ENCODE results near the gene FSTL1.

Gene FSTL1, protein sequence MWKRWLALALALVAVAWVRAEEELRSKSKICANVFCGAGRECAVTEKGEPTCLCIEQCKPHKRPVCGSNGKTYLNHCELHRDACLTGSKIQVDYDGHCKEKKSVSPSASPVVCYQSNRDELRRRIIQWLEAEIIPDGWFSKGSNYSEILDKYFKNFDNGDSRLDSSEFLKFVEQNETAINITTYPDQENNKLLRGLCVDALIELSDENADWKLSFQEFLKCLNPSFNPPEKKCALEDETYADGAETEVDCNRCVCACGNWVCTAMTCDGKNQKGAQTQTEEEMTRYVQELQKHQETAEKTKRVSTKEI
- 0 to 4.4 reads per million in 2 donors for total RNA-seq

DNA sequence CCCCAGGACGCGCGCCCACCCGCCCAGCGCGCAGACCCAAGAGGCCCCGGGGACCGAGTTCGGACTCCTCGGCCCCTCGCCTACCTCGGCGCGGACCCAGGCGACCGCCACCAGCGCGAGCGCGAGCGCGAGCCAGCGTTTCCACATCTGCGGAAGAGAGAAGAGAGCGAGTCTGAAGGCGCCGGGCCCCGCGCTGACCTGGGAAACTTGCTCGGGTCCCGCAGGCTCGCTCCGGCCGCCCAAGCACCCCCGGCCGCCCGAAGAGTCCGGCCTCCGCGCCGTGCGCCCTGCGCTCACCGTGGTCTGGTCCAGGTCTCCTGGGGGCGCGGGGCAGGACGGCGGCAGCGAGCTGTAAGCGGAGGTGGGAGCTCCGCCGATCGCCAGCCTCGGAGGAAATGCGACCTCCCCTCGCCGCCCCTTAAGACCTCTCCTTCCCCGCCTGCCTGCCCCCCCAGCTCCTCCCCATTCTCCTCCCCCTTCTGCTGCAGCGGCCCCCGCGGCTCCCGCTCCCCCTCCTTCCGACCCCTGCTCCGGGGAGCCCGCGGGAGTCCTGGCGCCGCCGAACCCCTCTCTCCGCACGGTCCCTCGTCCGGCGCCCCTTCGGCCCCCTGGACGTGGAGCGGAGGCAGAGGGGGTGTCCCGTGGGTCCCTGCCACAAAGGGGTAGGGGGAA is at the start of gene FSTL1:
Gene FSTL1 (minus strand): TSS at position 393 of the 672 bp plus-strand sequence. CDS start 246 bp downstream, at position 147.
- no peak for DNase-seq

- no peak for DNase-seq
Observed at GRCh38 chr3:120498556-120499346, 48.0 kb upstream of the FSTL1 start.

DNA sequence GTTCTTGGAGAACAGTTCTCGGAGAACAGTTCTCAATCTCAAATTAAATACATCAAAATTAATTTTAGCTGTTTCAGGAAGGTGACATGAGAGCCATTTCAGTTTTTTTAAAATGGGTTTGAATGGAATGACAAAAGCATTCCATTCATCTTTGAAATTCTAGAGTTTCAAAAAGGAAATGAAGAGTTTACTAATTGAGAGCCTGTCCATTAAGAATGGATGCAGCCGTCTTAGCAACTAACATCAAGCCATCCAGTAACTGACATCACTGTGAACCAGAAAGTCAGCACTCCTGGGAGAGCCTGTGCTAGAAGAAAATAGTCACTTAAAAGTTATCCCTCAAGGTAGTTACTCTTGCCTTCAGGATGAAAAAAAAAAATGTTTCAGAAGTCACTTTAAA is 47.0 kb upstream of the FSTL1 start:
- DNase-seq: no peak

GRCh38 chr3:120497336-120497735 is 46.5 kb upstream of the FSTL1 start:
- DNase-seq: no peak

DNA sequence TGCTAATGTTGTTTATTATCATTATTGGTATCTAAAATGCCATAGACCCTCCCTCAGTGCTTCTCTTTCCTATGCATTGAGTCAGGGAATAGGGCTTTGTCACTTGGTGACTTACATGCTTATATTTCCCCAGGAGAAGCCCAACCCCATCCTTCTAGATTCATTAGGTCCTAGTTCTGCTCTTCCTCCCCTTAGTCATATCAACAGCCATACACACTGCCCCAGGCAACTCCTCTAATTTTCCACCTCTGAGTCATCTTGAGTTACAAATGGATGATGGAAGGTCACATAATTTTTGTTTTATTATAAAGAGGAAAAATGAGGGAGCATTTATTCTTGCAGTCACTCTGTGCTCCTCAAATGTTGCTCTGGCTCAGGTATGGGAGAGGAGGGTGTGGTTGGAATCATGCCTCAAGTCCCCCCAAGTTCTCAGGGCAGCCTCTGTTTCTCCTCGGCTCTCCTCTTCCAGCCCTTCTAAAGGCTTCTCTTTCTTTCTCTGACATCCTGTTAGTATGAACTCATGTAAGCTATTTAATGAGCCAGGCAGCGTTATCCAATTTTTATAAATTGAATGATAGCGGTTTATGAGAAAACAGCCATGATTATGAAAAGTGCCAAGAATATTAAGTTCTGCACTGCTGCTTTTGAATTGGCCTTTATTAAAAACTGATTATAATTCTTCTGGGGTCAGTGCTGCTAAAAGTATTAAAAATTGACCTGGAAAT is 45.6 kb upstream of the FSTL1 start:
- no peak for DNase-seq

GRCh38 chr3:120495809-120496208 is 45.0 kb upstream of the FSTL1 start:
- DNase-seq: no peak

GRCh38 chr3:120492103-120492502 is 41.3 kb upstream of the FSTL1 start:
- no peak for DNase-seq

GRCh38 chr3:120489421-120489820 is 38.6 kb upstream of the FSTL1 start:
- DNase-seq: no peak

- no peak for DNase-seq
Observed at GRCh38 chr3:120488296-120488695, 37.5 kb upstream of the FSTL1 start.

DNA sequence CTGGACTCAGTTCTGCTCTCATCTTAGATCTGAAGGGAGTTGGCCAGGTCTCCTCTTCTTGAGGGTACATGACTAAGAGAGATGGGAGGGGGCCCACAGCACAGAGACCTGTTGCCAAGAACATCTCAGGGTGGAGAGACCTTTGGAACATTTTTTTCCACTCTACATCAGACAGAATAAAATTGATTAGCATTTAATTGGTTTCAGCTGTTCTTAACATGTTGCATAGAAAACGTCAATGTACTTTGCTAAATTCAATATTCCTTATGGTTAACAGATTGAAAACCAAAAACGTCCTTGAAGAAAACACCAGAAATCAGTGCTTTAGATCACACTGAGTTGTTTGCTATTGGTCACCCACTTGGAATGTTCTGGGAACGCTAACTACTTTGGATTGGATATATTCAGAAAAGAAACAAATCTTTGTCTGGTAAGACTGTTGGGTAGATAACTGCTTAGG is 36.4 kb upstream of the FSTL1 start:
- no peak for DNase-seq

DNA sequence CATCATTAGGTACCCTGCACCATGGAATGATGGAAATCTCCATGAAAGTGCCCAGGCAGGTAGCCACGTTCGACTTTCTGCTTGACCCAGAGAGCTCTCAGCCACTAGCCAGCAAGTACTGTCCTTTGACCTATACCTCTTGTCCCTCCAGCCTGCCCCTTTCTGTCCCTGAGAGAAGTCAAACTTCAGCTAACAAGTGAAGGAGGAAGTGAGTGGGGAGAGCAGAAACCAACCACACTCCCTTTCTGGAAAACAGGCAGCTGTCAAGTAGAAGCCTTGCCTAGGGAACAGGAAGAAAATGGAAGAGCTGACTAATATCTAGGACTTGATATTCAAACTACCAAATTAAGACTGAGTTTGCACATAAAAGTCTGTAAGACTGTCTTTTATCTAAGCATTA is 30.3 kb upstream of the FSTL1 start:
- DNase-seq: no peak

GRCh38 chr3:120477781-120478180 is 27.0 kb upstream of the FSTL1 start:
- no peak for DNase-seq

GRCh38 chr3:120475722-120476377 is 25.1 kb upstream of the FSTL1 start:
- no peak for DNase-seq

GRCh38 chr3:120473896-120474675 is 23.3 kb upstream of the FSTL1 start:
- no peak for DNase-seq

GRCh38 chr3:120473389-120473788 is 22.6 kb upstream of the FSTL1 start:
- no peak for DNase-seq

DNA sequence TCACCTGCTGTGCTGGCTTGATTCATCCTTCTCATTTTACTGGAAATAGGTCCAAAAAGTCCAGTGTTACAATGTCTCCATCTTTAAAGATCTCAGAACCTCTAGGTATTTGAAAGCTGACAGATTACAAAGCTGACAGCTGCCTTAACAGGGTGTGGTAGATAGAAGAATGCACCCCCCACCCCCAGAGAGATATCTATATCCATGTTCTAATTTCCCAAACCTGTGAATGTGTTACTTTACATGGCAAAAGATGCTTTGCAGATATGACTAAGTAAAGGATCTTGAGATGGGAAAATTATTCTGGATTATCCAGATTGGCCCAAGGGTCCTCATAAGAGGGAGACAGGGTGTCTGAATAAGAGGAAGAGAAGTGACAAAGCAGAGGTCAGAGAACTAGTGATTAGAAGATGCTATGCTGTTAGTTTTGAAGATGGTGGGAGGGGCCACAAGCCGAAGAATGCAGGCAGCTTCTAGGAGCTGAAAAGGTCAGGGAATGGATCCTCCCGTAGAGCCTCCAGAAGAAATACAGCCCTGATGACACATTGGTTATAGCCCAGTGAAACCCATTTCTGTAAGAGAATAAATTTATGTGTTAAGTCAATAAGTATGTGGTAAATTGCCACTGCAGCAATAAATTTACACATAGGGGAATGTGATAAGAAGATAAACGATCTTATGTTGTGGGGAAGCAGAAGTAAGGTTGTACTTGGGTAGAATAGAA is 21.5 kb upstream of the FSTL1 start:
- no peak for DNase-seq

GRCh38 chr3:120471643-120472042 is 20.9 kb upstream of the FSTL1 start:
- DNase-seq: no peak

GRCh38 chr3:120470870-120471269 is 20.1 kb upstream of the FSTL1 start:
- no peak for DNase-seq

DNA sequence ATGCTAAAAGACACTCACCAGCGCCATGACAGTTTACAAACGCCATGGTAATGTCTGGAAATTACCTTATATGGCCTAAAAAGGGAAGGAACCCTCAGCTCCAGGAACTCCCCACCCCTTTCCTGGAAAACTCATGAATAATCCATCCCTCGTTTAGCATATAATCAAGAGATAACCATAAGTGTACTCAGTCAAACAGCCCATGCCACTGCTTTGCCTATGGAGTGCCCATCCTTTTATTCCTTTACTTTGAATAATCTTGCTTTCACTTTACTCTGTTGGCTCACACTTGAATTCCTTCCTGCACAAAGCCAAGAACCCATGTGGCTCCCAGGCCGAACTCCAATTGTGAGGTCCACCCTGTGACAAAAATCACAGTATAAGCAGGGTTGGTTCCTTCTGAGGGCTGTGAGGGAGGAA is 19.1 kb upstream of the FSTL1 start:
- DNase-seq: no peak

GRCh38 chr3:120469440-120469839 is 18.6 kb upstream of the FSTL1 start:
- no peak for DNase-seq

Measured in T-helper 2 cell (primary cell).